ENCODE measurements around the gene CBX8.

- TF ChIP-seq POLR2A (IDR thresholded peaks at IDR 0.05; ENCODE audit: low read length) (no peak), GATA1 (IDR thresholded peaks at IDR 0.05; ENCODE audit: low read depth, low read length) (no peak)
These were observed 49.2 kb downstream of the CBX8 start for GRCh38 chr17:79747508-79748294.

Measured in erythroblast (primary cell).